K562 (cell line): ENCODE data around the gene ADGRA1. TPM values are rescaled to one million over a fixed set of nuclear protein-coding genes. Genes with fewer than 3 reads are reported as not detected.

Experiments
- ATAC-seq: fragments of 200-7000 bp; cut with Tn5 transposase; 3 replicates; pipeline ENCODE4 v1.9.1; 2020; ENCODE audit warnings: moderate library complexity
- BruUV-seq: library from RNA; stranded (reverse); fragments of 400-500 nt; replicated peaks from 2 replicates; lab custom pipeline; 2021; lab: Mats Ljungman, UMichigan
- CTCF ChIA-PET: fragments of 300-600 bp; formaldehyde crosslinking; extraction: SDS; loops from one replicate; lab custom pipeline; 2021; ENCODE audit warnings: low intra/inter-chr PET ratio; lab: Yijun Ruan, JAX
- POLR2A ChIA-PET: fragments of 300-600, 350-650 bp; sonication (Branson Sonifier 250); formaldehyde crosslinking; extraction: SDS; loops from one replicate; lab custom pipeline; 2021; ENCODE audit warnings: antibody characterized with exemption, inconsistent platforms; lab: Yijun Ruan, JAX
- DNase-seq, 4 experiments: peaks; one replicate each; pipeline versions ENCODE4 v3.0.0 to v3.0.0-alpha.2; 2011 to 2018; ENCODE audit warnings: low spot score in 3 of 4, mixed read lengths in 3 of 4; ENCODE audit errors: extremely low read depth in 1 of 4
- FAIRE-seq: peaks from 2 replicates; lab custom pipeline; 2011; peaks lifted over from hg19 to GRCh38; lab: Jason Lieb, UNC
- H2AFZ ChIP-seq: 2 replicates; pipeline ENCODE4 v1.6.0; 2011; ENCODE audit warnings: low read depth, low read length, control low read depth, inconsistent platforms
- H3K27ac ChIP-seq: fragments of 200-600 bp; 3 replicates; pipeline ENCODE4 v1.8.0; 2011; ENCODE audit warnings: low read depth, mild to moderate bottlenecking, control low read depth, inconsistent platforms, low read length, moderate library complexity, mixed read lengths; ENCODE audit errors: extremely low read depth
- H3K27me3 ChIP-seq, 2 experiments: fragments of 300-600 bp in 1 of 2; 2 replicates in 1 of 2; 3 replicates in 1 of 2; pipeline versions ENCODE4 v1.6.0 to v1.8.0; 2011; ENCODE audit warnings: inconsistent platforms in 2 of 2, low read length in 2 of 2, mild to moderate bottlenecking in 1 of 2, mixed read lengths in 1 of 2, moderate library complexity in 1 of 2; ENCODE audit not compliant: control insufficient read depth in 2 of 2, insufficient read depth in 2 of 2
- H3K36me3 ChIP-seq: fragments of 300-600 bp; 3 replicates; pipeline ENCODE4 v1.8.0; 2011; ENCODE audit warnings: mild to moderate bottlenecking, low read length, inconsistent platforms; ENCODE audit not compliant: control insufficient read depth, insufficient read depth
- H3K4me1 ChIP-seq, 2 experiments: fragments of 200-600 bp in 1 of 2; replicated peaks in 1 of 2; 2 replicates in 1 of 2; 3 replicates in 1 of 2; pipeline versions ENCODE4 v1.5.1 to v1.8.0; 2011; ENCODE audit warnings: inconsistent platforms in 2 of 2, low read length in 2 of 2, mild to moderate bottlenecking in 1 of 2, mixed read lengths in 1 of 2, moderate library complexity in 1 of 2; ENCODE audit not compliant: control insufficient read depth in 2 of 2, insufficient read depth in 2 of 2
- H3K4me2 ChIP-seq: 2 replicates; pipeline ENCODE4 v1.6.1; 2011; ENCODE audit warnings: low read length, control low read depth, inconsistent platforms, mixed read lengths; ENCODE audit not compliant: insufficient read depth
- H3K4me3 ChIP-seq: fragments of 200-600 bp; sonication (generic), shearing (Covaris generic); 2 replicates; pipeline ENCODE4 v1.5.1; 2016; ENCODE audit warnings: control low read depth, inconsistent platforms
- H3K79me2 ChIP-seq: fragments of 200-600 bp; 3 replicates; pipeline ENCODE4 v1.8.0; 2011; ENCODE audit warnings: low read length, inconsistent platforms; ENCODE audit not compliant: control insufficient read depth, insufficient read depth
- H3K9ac ChIP-seq, 2 experiments: 2 replicates each; pipeline versions ENCODE4 v1.6.0 to v1.6.1; 2011; ENCODE audit warnings: low read depth in 2 of 2, low read length in 2 of 2, control low read depth in 1 of 2, inconsistent platforms in 1 of 2, mild to moderate bottlenecking in 1 of 2, mixed read lengths in 1 of 2; ENCODE audit not compliant: insufficient read depth in 1 of 2
- H3K9me1 ChIP-seq: one replicate; pipeline ENCODE4 v1.6.0; 2011; ENCODE audit warnings: inconsistent platforms, mild to moderate bottlenecking, low read length, moderate library complexity; ENCODE audit not compliant: control insufficient read depth, insufficient read depth
- H3K9me3 ChIP-seq: replicated peaks from 2 replicates; pipeline ENCODE4 v1.5.1; 2011; ENCODE audit warnings: low read depth, low read length, inconsistent platforms; ENCODE audit not compliant: control insufficient read depth, insufficient read depth
- H4K20me1 ChIP-seq: replicated peaks from 2 replicates; pipeline ENCODE4 v1.6.1; 2011; ENCODE audit warnings: low read length, inconsistent platforms, mixed read lengths; ENCODE audit not compliant: control insufficient read depth, insufficient read depth
- ADNP ChIP-seq: fragments of 200-800 bp; sonication (Bioruptor generic); IDR thresholded peaks from 2 replicates; pipeline ENCODE4 v1.6.1; 2016; ENCODE audit warnings: missing genetic modification characterization, missing compliant biosample characterization
- EGR1 ChIP-seq: fragments of 450-650 bp; conservative IDR thresholded peaks from 2 replicates; pipeline ENCODE4 v1.6.1; 2017; ENCODE audit warnings: mild to moderate bottlenecking
- FOSL1 ChIP-seq: fragments of 200-800 bp; sonication (Bioruptor generic); conservative IDR thresholded peaks from 2 replicates; pipeline ENCODE4 v1.6.1; 2016; ENCODE audit warnings: missing genetic modification characterization, missing compliant biosample characterization
- GTF2E2 ChIP-seq: fragments of 200-800 bp; sonication (Bioruptor generic); IDR thresholded peaks from 2 replicates; pipeline ENCODE4 v1.6.1; 2016; ENCODE audit warnings: missing genetic modification characterization, missing compliant biosample characterization
- HDAC8 ChIP-seq: fragments of 450-650 bp; IDR thresholded peaks from 2 replicates; pipeline ENCODE4 v1.6.1; 2016; ENCODE audit warnings: mild to moderate bottlenecking, missing genetic modification characterization, moderate library complexity, missing compliant biosample characterization
- HOXB6 ChIP-seq: fragments of 250-450 bp; sonication (Bioruptor Pico); IDR thresholded peaks from 2 replicates; pipeline ENCODE4 v1.5.1; 2022; ENCODE audit warnings: mild to moderate bottlenecking, borderline replicate concordance
- NFRKB ChIP-seq: fragments of 450-650 bp; IDR thresholded peaks from 2 replicates; pipeline ENCODE4 v1.6.1; 2016; ENCODE audit warnings: low read depth
- PRPF4 ChIP-seq: fragments of 200-400 bp; formaldehyde crosslinking; IDR thresholded peaks from one replicate; pipeline ENCODE4 v1.6.1; 2017; ENCODE audit warnings: low read length, low read depth, mild to moderate bottlenecking; ENCODE audit not compliant: insufficient read depth, poor library complexity, severe bottlenecking
- RFX5 ChIP-seq: IDR thresholded peaks from 2 replicates; pipeline ENCODE4 v1.6.1; 2011; ENCODE audit warnings: low read depth, mild to moderate bottlenecking, improper control_type of control experiment, low read length
- SAFB2 ChIP-seq: fragments of 200-400 bp; formaldehyde crosslinking; IDR thresholded peaks from 2 replicates; pipeline ENCODE4 v1.6.1; 2018; ENCODE audit warnings: borderline replicate concordance, low read length, low read depth, moderate library complexity; ENCODE audit not compliant: severe bottlenecking
- SIX5 ChIP-seq, 2 experiments: IDR thresholded peaks; 2 replicates each; pipeline ENCODE4 v1.6.1; 2011; ENCODE audit warnings: low read length in 2 of 2, borderline replicate concordance in 1 of 2, low read depth in 1 of 2, mild to moderate bottlenecking in 1 of 2, moderate library complexity in 1 of 2; ENCODE audit not compliant: insufficient read depth in 1 of 2
- SMAD4 ChIP-seq: fragments of 250-450 bp; sonication (Bioruptor Pico); conservative IDR thresholded peaks from 2 replicates; pipeline ENCODE4 v1.8.0; 2021; ENCODE audit warnings: inconsistent platforms, mild to moderate bottlenecking, moderate library complexity
- YBX1 ChIP-seq: fragments of 450-650 bp; IDR thresholded peaks from 2 replicates; pipeline ENCODE4 v1.7.1; 2016; ENCODE audit warnings: mild to moderate bottlenecking
- YY1 ChIP-seq, 3 experiments: IDR thresholded peaks; 2 replicates each; pipeline ENCODE4 v1.6.1; 2011; ENCODE audit warnings: low read length in 2 of 3, mild to moderate bottlenecking in 2 of 3, moderate library complexity in 2 of 3, borderline replicate concordance in 1 of 3, control low read depth in 1 of 3, low read depth in 1 of 3; ENCODE audit not compliant: insufficient read depth in 3 of 3, insufficient replicate concordance in 2 of 3, control insufficient read depth in 1 of 3, insufficient read length in 1 of 3; ENCODE audit errors: extremely low read depth in 1 of 3
- ZBTB12 ChIP-seq: fragments of 250-450 bp; sonication (Bioruptor Pico); IDR thresholded peaks from 2 replicates; pipeline ENCODE4 v1.4.0; 2020
- ZBTB17 ChIP-seq: fragments of 450-650 bp; formaldehyde crosslinking; IDR thresholded peaks from 2 replicates; pipeline ENCODE4 v1.4.0; 2020; ENCODE audit warnings: mild to moderate bottlenecking
- ZNF277 ChIP-seq: fragments of 250-450 bp; sonication (Bioruptor Pico); IDR thresholded peaks from 2 replicates; pipeline ENCODE4 v1.8.0; 2022; ENCODE audit warnings: inconsistent platforms, mild to moderate bottlenecking, moderate library complexity, borderline replicate concordance
- WGBS: fragments of 100-300 bp; shearing (Covaris generic); methylation state at CpG from one replicate; pipeline ENCODE4 v1.1.6; 2016; ENCODE audit warnings: low coverage, mixed read lengths; ENCODE audit not compliant: insufficient coverage; ENCODE audit errors: missing lambda C conversion rate; 5-methylcytosine and 5-hydroxymethylcytosine counted together
- in situ Hi-C: fragments of 300-500 bp; cut with MboI; formaldehyde crosslinking; loops from 4 replicates; pipeline ENCODE4 v1.15.0; 2018; ENCODE audit warnings: inconsistent platforms, mixed read lengths
- intact Hi-C: fragments of 100-400 bp; cut with micrococcal nuclease; formaldehyde crosslinking; loops from 2 replicates; pipeline ENCODE4 v1.14.2; 2022
- polyA plus RNA-seq, 8 experiments: library from polyadenylated mRNA; depleted of rRNA in 4 of 8; stranded (reverse) in 5 of 8; unstranded in 3 of 8; fragments of >200 nt; fragmentation: Nextera tagmentation in 2 of 8; fragmentation: Illumina TruSeq in 1 of 8; extraction: Ambion mirVana in 2 of 8; extraction: Trizol in 1 of 8; gene quantifications; 2 replicates each; pipeline versions ENCODE4 v1.2.1 to v1.2.3, GENCODE V29; 2011 to 2014; ENCODE audit warnings: inconsistent platforms in 1 of 8, missing spikeins in 1 of 8
- total RNA-seq, 7 experiments: library from RNA; depleted of rRNA in 6 of 7; stranded (reverse); fragments of >200 nt in 6 of 7; fragmentation: Illumina TruSeq in 2 of 7; extraction: Trizol in 2 of 7; gene quantifications; 2 replicates each; pipeline versions ENCODE4 v1.2.1 to v1.2.3, GENCODE V29; 2011 to 2021; ENCODE audit warnings: low replicate concordance in 1 of 7

The ADGRA1 gene
- total and polyA plus RNA-seq, 9 of the 15 experiments (the other 6 are each of a cell fraction or from before 2014, with no cell fraction given) = not detected

GRCh38 chr10:133087045-133087678, 562 bp upstream of the ADGRA1 start (continued):
- TF ChIP-seq ZNF277 (CRISPR knock-in tag) (no peak), NFRKB (no peak)

GRCh38 chr10:133088179-133088955, 643 bp downstream of the ADGRA1 start:
- WGBS = 25% methylated on average over 8 of the region's 87 CpGs
- peaks cover 2 to 75% of the 10 kb centered on the region in 2 experiments; a peak in 3 of 5 replicates for H3K27me3 ChIP-seq
- in situ Hi-C loops (no loop called here), intact Hi-C loops (no loop called here)
- POLR2A ChIA-PET = no interaction called here
- no peak for DNase-seq
- no peak overlapping the region for H3K4me3 ChIP-seq
- peaks cover 2% of the 10 kb centered on the region for H3K9me1 ChIP-seq
- no peak for ATAC-seq
- no peaks in the 10 kb centered on the region for H3K9me3 ChIP-seq
- BruUV-seq = no TSS peak
- CTCF ChIA-PET = no interaction called here
- no peak overlapping the region for H3K9ac ChIP-seq
- H4K20me1 ChIP-seq = 0 out of 2 replicates have a peak, but pooled peaks cover 6% of the 10 kb centered on the region
- H3K79me2 ChIP-seq = no peaks in the 10 kb centered on the region
- FAIRE-seq = no peak
- no peak overlapping the region for H3K27ac ChIP-seq
- no peaks in the 10 kb centered on the region for H3K36me3 ChIP-seq
- H2AFZ ChIP-seq = no peak overlapping the region
- peaks cover 0 to 7% of the 10 kb centered on the region in 2 experiments; a peak in 1 of 5 replicates for H3K4me1 ChIP-seq
- H3K4me2 ChIP-seq = no peak overlapping the region
- TF ChIP-seq HOXB6 (no peak), YY1 (IDR thresholded peaks at IDR 0.05; ENCODE audit: borderline replicate concordance in 1 of 3, control insufficient read depth in 1 of 3, extremely low read depth in 1 of 3, insufficient read depth in 3 of 3, insufficient read length in 1 of 3, insufficient replicate concordance in 2 of 3, low read depth in 1 of 3, low read length in 2 of 3) (no peak), ZBTB17 (CRISPR knock-in tag) (no peak), RFX5 (no peak), HDAC8 (tag) (no peak), ZBTB12 (CRISPR knock-in tag) (no peak), SIX5 (IDR thresholded peaks at IDR 0.05; ENCODE audit: borderline replicate concordance in 1 of 2, insufficient read depth in 1 of 2, low read depth in 1 of 2, low read length in 2 of 2) (no peak), YBX1 (no peak), GTF2E2 (no peak), FOSL1 (tag) (no peak), PRPF4 (no peak), ADNP (tag) (no peak), SAFB2 (no peak), SMAD4 (CRISPR knock-in tag) (no peak), EGR1 (no peak)
